Esophagus squamous epithelium (tissue), 5 donors: ENCODE data around the gene TMEM63B. TPM values are rescaled to one million over a fixed set of nuclear protein-coding genes. Genes with fewer than 3 reads are reported as not detected.

Experiments used
- DNase-seq: peaks from one replicate; lab custom pipeline; 2025; lab: John Stamatoyannopoulos, UW
- H3K27ac ChIP-seq, 4 donors: fragments of 200-600 bp; sonication (generic); one replicate each; pipeline ENCODE4 v1.5.1; 2016 to 2019; ENCODE audit warnings: mild to moderate bottlenecking in 1 of 4
- H3K27me3 ChIP-seq, 4 donors: fragments of 200-600 bp; sonication (generic); 1 replicate in 3 of 4; 2 replicates in 1 of 4; pipeline versions ENCODE4 v1.5.1 to v1.6.0; 2017 to 2021; ENCODE audit warnings: antibody characterized with exemption in 1 of 4
- H3K36me3 ChIP-seq, 3 donors: fragments of 200-600 bp; sonication (generic); one replicate each; pipeline ENCODE4 v1.5.1; 2016 to 2019
- H3K4me1 ChIP-seq, 3 donors: fragments of 200-600 bp; sonication (generic); one replicate each; pipeline ENCODE4 v1.5.1; 2017 to 2019
- H3K4me3 ChIP-seq, 4 donors: fragments of 200-600 bp; sonication (generic); 1 replicate in 3 of 4; 2 replicates in 1 of 4; pipeline ENCODE4 v1.5.1; 2016 to 2019; ENCODE audit warnings: mild to moderate bottlenecking in 2 of 4, moderate library complexity in 1 of 4
- H3K9me3 ChIP-seq, 3 donors: fragments of 200-600 bp; sonication (generic); one replicate each; pipeline ENCODE4 v1.5.1; 2016 to 2019
- CTCF ChIP-seq, 6 experiments: fragments of 450-650 bp in 4 of 6; fragments of 200-600 bp in 2 of 6; sonication (generic) in 2 of 6; IDR thresholded peaks; one replicate each; pipeline ENCODE4 v1.5.1; 2016 to 2019; ENCODE audit warnings: antibody characterized with exemption in 6 of 6, mild to moderate bottlenecking in 4 of 6, moderate library complexity in 4 of 6
- POLR2A ChIP-seq, 4 donors: fragments of 450-650 bp; IDR thresholded peaks; one replicate each; pipeline ENCODE4 v1.6.1; 2017; ENCODE audit warnings: antibody characterized with exemption in 4 of 4, mild to moderate bottlenecking in 4 of 4, moderate library complexity in 3 of 4
- WGBS, 2 donors: methylation state at CpG; one replicate each; pipeline ENCODE4 v1.1.5; 2018; 5-methylcytosine and 5-hydroxymethylcytosine counted together
- intact Hi-C: fragments of 100-400 bp; cut with DNase I; formaldehyde crosslinking; loops from one replicate; pipeline ENCODE4 v1.15.0; 2022
- total RNA-seq, 4 donors: library from RNA; depleted of rRNA; stranded (reverse); fragments of >200 nt; gene quantifications; one replicate each; pipeline ENCODE4 v1.1.0, GENCODE V29; 2016
- donor health status: DM: yes; HTN: yes; CAD: no.

The TMEM63B gene
- total RNA-seq, 4 donors from 2014 or later = 27.8 to 56.3 (median 45.5) TPM

GRCh38 chr6:44135173-44135758, 7.9 kb downstream of the TMEM63B start:
- Histone ChIP-seq H3K27me3 (no peaks in the 10 kb centered on the region), H3K4me3 (no peak overlapping the region), H3K9me3 (no peaks in the 10 kb centered on the region), H3K4me1 (peaks cover 6 to 36% (median 18%) of the 10 kb centered on the region in 3 donors), H3K27ac (no peak overlapping the region), H3K36me3 (peaks cover 9 to 64% (median 18%) of the 10 kb centered on the region in 3 donors)
- intact Hi-C loops = no loop called here
- TF ChIP-seq POLR2A (IDR thresholded peaks at IDR 0.05) (no peak), CTCF (IDR thresholded peaks at IDR 0.05) (no peak)
- 79 to 83% methylated on average over 8 of the region's 10 CpGs for WGBS, 2 donors
- DNase-seq = no peak

- peaks cover 10 to 70% (median 24%) of the 10 kb centered on the region in 3 donors for H3K36me3 ChIP-seq
- no peaks in the 10 kb centered on the region for H3K9me3 ChIP-seq
- TF ChIP-seq CTCF (IDR thresholded peaks at IDR 0.05) (no peak), POLR2A (IDR thresholded peaks at IDR 0.05) (no peak)
- intact Hi-C loops = no loop called here
- no peak for DNase-seq
- H3K4me3 ChIP-seq = no peak overlapping the region
- WGBS, 2 donors = 94 to 97% methylated on average over 5 of the region's 7 CpGs
- H3K4me1 ChIP-seq = peaks cover 6 to 36% (median 18%) of the 10 kb centered on the region in 3 donors
- no peak overlapping the region for H3K27ac ChIP-seq
- no peaks in the 10 kb centered on the region for H3K27me3 ChIP-seq
These were observed 8.5 kb downstream of the TMEM63B start for GRCh38 chr6:44135875-44136274.

- peaks cover 16 to 99% (median 25%) of the 10 kb centered on the region in 3 donors for H3K36me3 ChIP-seq
- H3K9me3 ChIP-seq = no peaks in the 10 kb centered on the region
- H3K27me3 ChIP-seq = no peaks in the 10 kb centered on the region
- DNase-seq = no peak
- no peak overlapping the region for H3K27ac ChIP-seq
- TF ChIP-seq POLR2A (IDR thresholded peaks at IDR 0.05) (no peak), CTCF (IDR thresholded peaks at IDR 0.05) (no peak)
- whole genome bisulfite sequencing, 2 donors = 66 to 72% methylated on average over 4 of the region's 6 CpGs
- intact Hi-C loops = no loop called here
- peaks cover 0 to 7% (median 0%) of the 10 kb centered on the region in 3 donors for H3K4me1 ChIP-seq
- no peak overlapping the region for H3K4me3 ChIP-seq
These were observed 11.5 kb downstream of the TMEM63B start for GRCh38 chr6:44138717-44139350.

GRCh38 chr6:44139351-44139743, 12.0 kb downstream of the TMEM63B start:
- Histone ChIP-seq H3K36me3 (peaks cover 14 to 100% (median 25%) of the 10 kb centered on the region in 3 donors), H3K9me3 (no peaks in the 10 kb centered on the region), H3K4me1 (peaks cover 0 to 2% (median 0%) of the 10 kb centered on the region in 3 donors), H3K27me3 (no peaks in the 10 kb centered on the region), H3K4me3 (no peak overlapping the region), H3K27ac (no peak overlapping the region)
- no peak for DNase-seq
- no peak for TF ChIP-seq POLR2A (IDR thresholded peaks at IDR 0.05)
- TF ChIP-seq CTCF (IDR thresholded peaks at IDR 0.05) = no peak
- intact Hi-C loops = no loop called here
- 100% methylated on average over 1 of the region's 10 CpGs for WGBS, 2 donors

- H3K27ac ChIP-seq = no peak overlapping the region
- no peak overlapping the region for H3K4me3 ChIP-seq
- no peak for DNase-seq
- WGBS, 2 donors = 92 to 100% methylated on average over 1 of the region's 1 CpG
- TF ChIP-seq POLR2A (IDR thresholded peaks at IDR 0.05) (no peak), CTCF (IDR thresholded peaks at IDR 0.05) (no peak)
- H3K4me1 ChIP-seq = no peaks in the 10 kb centered on the region
- intact Hi-C loops = no loop called here
- peaks cover 16 to 100% (median 31%) of the 10 kb centered on the region in 3 donors for H3K36me3 ChIP-seq
- no peaks in the 10 kb centered on the region for H3K9me3 ChIP-seq
- no peaks in the 10 kb centered on the region for H3K27me3 ChIP-seq
These were observed 15.5 kb downstream of the TMEM63B start for GRCh38 chr6:44142835-44143234.
